Hepatocyte (in vitro differentiated cells): ENCODE measurements around the gene ZNF699. TPM values are rescaled to one million over a fixed set of nuclear protein-coding genes. Genes with fewer than 3 reads are reported as not detected.

ENCODE experiments used
- DNase-seq: peaks from one replicate; pipeline ENCODE4 v3.0.0-alpha.2; 2016; ENCODE audit warnings: low spot score
- H2AFZ ChIP-seq: fragments of 200-600 bp; sonication (generic); 2 replicates; pipeline ENCODE4 v1.6.0; 2016; ENCODE audit warnings: antibody characterized with exemption, mild to moderate bottlenecking
- H3K27ac ChIP-seq: fragments of 200-600 bp; sonication (generic); 2 replicates; pipeline ENCODE4 v1.5.1; 2016; ENCODE audit warnings: mild to moderate bottlenecking
- H3K27me3 ChIP-seq: fragments of 200-600 bp; sonication (generic); 2 replicates; pipeline ENCODE4 v1.6.1; 2016
- H3K36me3 ChIP-seq: fragments of 200-600 bp; sonication (generic); replicated peaks from 2 replicates; pipeline ENCODE4 v1.5.1; 2016; ENCODE audit warnings: low read depth; ENCODE audit not compliant: insufficient read depth
- H3K4me1 ChIP-seq: fragments of 200-600 bp; sonication (generic); 2 replicates; pipeline ENCODE4 v1.5.1; 2016; ENCODE audit warnings: mild to moderate bottlenecking, moderate library complexity; ENCODE audit not compliant: insufficient read depth
- H3K4me2 ChIP-seq: fragments of 200-600 bp; sonication (generic); 2 replicates; pipeline ENCODE4 v1.6.0; 2016
- H3K4me3 ChIP-seq: fragments of 200-600 bp; sonication (generic); 2 replicates; pipeline ENCODE4 v1.5.1; 2016; ENCODE audit warnings: mild to moderate bottlenecking
- H3K79me2 ChIP-seq: fragments of 200-600 bp; sonication (generic); 2 replicates; pipeline ENCODE4 v1.6.0; 2017; ENCODE audit warnings: mild to moderate bottlenecking
- H3K9me2 ChIP-seq: fragments of 200-600 bp; sonication (generic); replicated peaks from 2 replicates; pipeline ENCODE4 v1.6.0; 2017; ENCODE audit warnings: mild to moderate bottlenecking; ENCODE audit not compliant: insufficient read depth
- H3K9me3 ChIP-seq: fragments of 200-600 bp; sonication (generic); 2 replicates; pipeline ENCODE4 v1.5.1; 2016; ENCODE audit warnings: low read depth, mild to moderate bottlenecking
- H4K20me1 ChIP-seq: fragments of 200-600 bp; sonication (generic); 2 replicates; pipeline ENCODE4 v1.6.0; 2016; ENCODE audit warnings: mild to moderate bottlenecking; ENCODE audit not compliant: insufficient read depth, poor library complexity, severe bottlenecking
- CTCF ChIP-seq: fragments of 200-600 bp; sonication (generic); IDR thresholded peaks from 2 replicates; pipeline ENCODE4 v1.5.1; 2016; ENCODE audit warnings: antibody characterized with exemption, mild to moderate bottlenecking; ENCODE audit not compliant: poor library complexity
- EZH2 ChIP-seq: fragments of 200-600 bp; sonication (generic); IDR thresholded peaks from 2 replicates; pipeline ENCODE4 v1.6.1; 2016; ENCODE audit warnings: antibody characterized with exemption, mild to moderate bottlenecking, borderline replicate concordance
- EZH2phosphoT487 ChIP-seq: fragments of 200-600 bp; sonication (generic); IDR thresholded peaks from one replicate; pipeline ENCODE4 v1.6.1; 2018; ENCODE audit warnings: antibody characterized with exemption, mild to moderate bottlenecking, low read depth, moderate library complexity; ENCODE audit not compliant: unreplicated experiment, severe bottlenecking
- WGBS: methylation state at CpG from one replicate; pipeline ENCODE4 v1.1.6; 2016; ENCODE audit warnings: low lambda C conversion rate; ENCODE audit errors: missing lambda C conversion rate; 5-methylcytosine and 5-hydroxymethylcytosine counted together
- polyA plus RNA-seq: library from polyadenylated mRNA; unstranded; fragments of >200 nt; fragmentation: Nextera tagmentation; extraction: Ambion mirVana; gene quantifications from 2 replicates; pipeline ENCODE4 v1.2.1, GENCODE V29; 2016
- total RNA-seq: library from RNA; depleted of rRNA; stranded (reverse); fragments of >200 nt; gene quantifications from 2 replicates; pipeline ENCODE4 v1.2.3, GENCODE V29; 2014

The ZNF699 gene
- total and polyA plus RNA-seq, 2 experiments from 2014 or later, result 0.94 to 8.0 TPM

- H3K4me3 ChIP-seq, result no peak overlapping the region
- no peak for DNase-seq
Observed at GRCh38 chr19:9308091-9308770, 1.4 kb downstream of the ZNF699 start.

GRCh38 chr19:9306443-9306842, 3.2 kb downstream of the ZNF699 start:
- H3K36me3 ChIP-seq, result peaks cover 10% of the 10 kb centered on the region
- WGBS, result 100% methylated on average over 1 of the region's 1 CpG
- H3K4me2 ChIP-seq, result no peak overlapping the region

More at GRCh38 chr19:9308091-9308770, 1.4 kb downstream of the ZNF699 start:
- H3K4me1 ChIP-seq, result peaks cover 4% of the 10 kb centered on the region
- no peaks in the 10 kb centered on the region for H3K9me2 ChIP-seq
- no peak overlapping the region for H3K27ac ChIP-seq
- WGBS, result 76% methylated on average over 10 of the region's 10 CpGs
- no peak for TF ChIP-seq EZH2
- TF ChIP-seq CTCF, result no peak
- no peak for TF ChIP-seq EZH2phosphoT487
- no peaks in the 10 kb centered on the region for H3K9me3 ChIP-seq
- H3K79me2 ChIP-seq, result peaks cover 24% of the 10 kb centered on the region
- no peaks in the 10 kb centered on the region for H3K27me3 ChIP-seq
- no peaks in the 10 kb centered on the region for H4K20me1 ChIP-seq
- peak overlapping the region; percentile 77 for H3K4me2 ChIP-seq
- H3K36me3 ChIP-seq, result peaks cover 3% of the 10 kb centered on the region
- peak overlapping the region; percentile 91 for H2AFZ ChIP-seq

GRCh38 chr19:9296336-9296735, 13.3 kb downstream of the ZNF699 start:
- no peak for DNase-seq
- H3K9me3 ChIP-seq, result peaks cover 71% of the 10 kb centered on the region
- H3K27me3 ChIP-seq, result no peaks in the 10 kb centered on the region
- H4K20me1 ChIP-seq, result no peaks in the 10 kb centered on the region
- H3K79me2 ChIP-seq, result no peaks in the 10 kb centered on the region
- no peak overlapping the region for H3K4me2 ChIP-seq
- H3K27ac ChIP-seq, result no peak overlapping the region
- WGBS, result 83% methylated on average over 2 of the region's 2 CpGs
- no peak overlapping the region for H3K4me3 ChIP-seq
- peaks cover 27% of the 10 kb centered on the region for H3K36me3 ChIP-seq
- H3K4me1 ChIP-seq, result no peaks in the 10 kb centered on the region
- TF ChIP-seq CTCF, result no peak
- TF ChIP-seq EZH2phosphoT487, result no peak
- no peak for TF ChIP-seq EZH2
- no peak overlapping the region for H2AFZ ChIP-seq
- H3K9me2 ChIP-seq, result no peaks in the 10 kb centered on the region

More at GRCh38 chr19:9306443-9306842, 3.2 kb downstream of the ZNF699 start:
- no peaks in the 10 kb centered on the region for H4K20me1 ChIP-seq
- no peaks in the 10 kb centered on the region for H3K9me3 ChIP-seq
- no peak overlapping the region for H2AFZ ChIP-seq
- TF ChIP-seq EZH2phosphoT487, result no peak
- no peak for TF ChIP-seq CTCF
- no peak for TF ChIP-seq EZH2
- H3K79me2 ChIP-seq, result peaks cover 24% of the 10 kb centered on the region
- H3K9me2 ChIP-seq, result no peaks in the 10 kb centered on the region
- no peak overlapping the region for H3K4me3 ChIP-seq
- DNase-seq, result no peak
- H3K27ac ChIP-seq, result no peak overlapping the region
- peaks cover 4% of the 10 kb centered on the region for H3K4me1 ChIP-seq
- no peaks in the 10 kb centered on the region for H3K27me3 ChIP-seq
